Measurements from ENCODE around the gene SLC38A9.
A peak's percentile ranks its signal among the peaks of the same experiment; 100 is the strongest.
"Not testable (repeated sequence)": the region's sequence is repeated elsewhere in the genome, so short reads cannot be mapped to it uniquely, and the experiment has no call there.

Gene SLC38A9, protein sequence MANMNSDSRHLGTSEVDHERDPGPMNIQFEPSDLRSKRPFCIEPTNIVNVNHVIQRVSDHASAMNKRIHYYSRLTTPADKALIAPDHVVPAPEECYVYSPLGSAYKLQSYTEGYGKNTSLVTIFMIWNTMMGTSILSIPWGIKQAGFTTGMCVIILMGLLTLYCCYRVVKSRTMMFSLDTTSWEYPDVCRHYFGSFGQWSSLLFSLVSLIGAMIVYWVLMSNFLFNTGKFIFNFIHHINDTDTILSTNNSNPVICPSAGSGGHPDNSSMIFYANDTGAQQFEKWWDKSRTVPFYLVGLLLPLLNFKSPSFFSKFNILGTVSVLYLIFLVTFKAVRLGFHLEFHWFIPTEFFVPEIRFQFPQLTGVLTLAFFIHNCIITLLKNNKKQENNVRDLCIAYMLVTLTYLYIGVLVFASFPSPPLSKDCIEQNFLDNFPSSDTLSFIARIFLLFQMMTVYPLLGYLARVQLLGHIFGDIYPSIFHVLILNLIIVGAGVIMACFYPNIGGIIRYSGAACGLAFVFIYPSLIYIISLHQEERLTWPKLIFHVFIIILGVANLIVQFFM

DNA sequence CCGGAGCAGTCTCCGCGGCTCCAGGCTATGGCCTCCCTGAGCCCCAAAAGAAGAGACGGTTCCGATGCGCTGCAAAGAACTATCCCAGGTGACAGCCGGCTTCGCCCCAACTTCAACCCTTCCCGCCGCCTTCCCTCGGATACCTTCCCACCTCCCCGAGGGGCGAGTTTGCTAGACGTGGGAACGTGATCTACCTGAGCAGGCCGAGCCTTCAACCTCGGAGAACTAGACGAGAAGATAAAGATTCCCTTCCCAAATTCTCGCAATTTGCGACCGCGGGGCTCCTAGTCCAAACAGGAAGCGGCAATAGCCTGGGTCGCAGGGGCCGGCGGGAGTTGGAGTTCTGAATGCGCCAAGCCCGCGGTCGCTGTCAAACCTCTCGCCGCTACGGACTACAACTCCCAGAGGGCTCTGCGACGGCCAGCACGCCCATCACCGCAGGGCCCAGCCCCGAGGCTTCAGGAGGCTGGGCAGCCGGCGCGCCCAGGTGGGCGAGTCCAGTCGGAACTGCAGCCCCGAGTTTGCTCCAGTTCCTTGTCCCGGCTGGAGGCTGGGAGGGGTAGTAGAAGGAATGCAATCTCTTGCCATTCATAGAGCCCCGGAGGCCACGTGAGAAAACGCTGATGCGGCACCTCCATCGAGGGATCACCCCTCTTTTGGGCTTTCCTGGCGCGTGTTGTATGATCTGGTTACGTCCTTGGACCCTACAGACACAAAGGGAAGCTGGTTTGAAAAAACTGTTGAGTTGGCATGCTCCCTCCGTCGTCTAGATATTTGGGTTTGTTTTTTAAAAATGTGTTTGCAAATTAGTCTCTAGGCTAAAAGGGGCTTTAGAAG, at the start of gene SLC38A9:
TSS of gene SLC38A9 (minus strand) at position 302 of the 837 bp plus-strand sequence. CDS start 14,366 bp downstream, outside the sequence.
- peak; percentile 89 for DNase-seq (ENCODE audit: low read depth)

DNA sequence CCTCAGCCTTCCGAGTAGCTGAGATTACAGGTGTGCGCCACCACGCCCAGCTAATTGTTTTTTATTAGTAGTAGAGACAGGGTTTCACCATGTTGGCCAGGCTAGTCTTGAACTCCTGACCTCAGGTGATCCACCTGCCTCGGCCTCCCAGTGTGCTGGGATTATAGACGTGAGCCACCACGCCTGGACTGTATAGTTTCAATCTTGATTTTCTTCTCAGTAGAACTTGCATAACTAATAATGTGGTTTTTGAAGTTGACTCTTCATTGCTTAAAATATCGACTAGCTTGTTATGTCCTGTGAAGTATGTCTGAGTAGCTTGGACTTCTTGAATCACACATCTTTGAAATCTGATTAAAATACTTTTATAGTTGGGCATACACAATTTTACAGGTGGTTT, 49.6 kb upstream of the SLC38A9 start:
- DNase-seq (ENCODE audit: low read depth), result not testable (repeated sequence)

DNA sequence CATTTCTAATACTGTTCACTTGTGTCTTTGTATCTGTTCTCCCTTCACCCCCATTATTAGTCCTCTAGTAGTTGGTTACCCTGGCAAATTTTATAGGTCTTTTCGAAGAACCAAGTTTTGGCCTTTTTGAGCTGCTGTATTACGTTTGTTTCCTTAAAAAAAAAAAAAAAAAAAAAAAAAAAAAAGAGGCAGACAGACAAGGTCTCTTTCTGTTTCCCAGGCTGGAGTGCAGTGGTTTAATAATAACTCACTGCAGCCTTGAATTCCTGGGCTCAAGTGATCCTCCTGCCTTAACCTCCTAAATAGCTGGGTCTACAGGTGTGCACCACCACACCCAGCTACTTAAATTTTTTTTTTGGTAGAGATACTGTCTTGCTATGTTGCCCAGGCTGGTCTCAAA, 46.6 kb upstream of the SLC38A9 start:
- no peak for DNase-seq (ENCODE audit: low read depth)

DNA sequence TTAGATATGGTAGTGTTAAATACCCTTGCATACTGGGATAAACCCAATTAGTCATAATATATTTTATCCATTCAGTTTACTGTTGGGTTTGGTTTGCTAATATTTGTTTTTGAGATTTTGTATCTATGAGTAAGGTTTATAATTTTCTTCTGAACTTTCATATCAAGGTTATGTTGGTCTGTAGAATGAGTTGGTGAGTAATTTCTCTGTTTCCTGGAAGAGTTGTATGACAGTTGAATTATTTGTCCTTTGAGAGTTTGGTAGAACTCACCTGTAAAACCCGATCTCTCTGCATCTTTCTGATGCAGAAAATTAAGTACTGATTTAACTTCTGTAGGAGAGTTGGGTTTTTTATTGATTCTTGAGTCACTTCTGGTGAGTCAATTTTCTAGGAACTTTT, 46.1 kb upstream of the SLC38A9 start:
- DNase-seq (ENCODE audit: low read depth), result no peak

DNA sequence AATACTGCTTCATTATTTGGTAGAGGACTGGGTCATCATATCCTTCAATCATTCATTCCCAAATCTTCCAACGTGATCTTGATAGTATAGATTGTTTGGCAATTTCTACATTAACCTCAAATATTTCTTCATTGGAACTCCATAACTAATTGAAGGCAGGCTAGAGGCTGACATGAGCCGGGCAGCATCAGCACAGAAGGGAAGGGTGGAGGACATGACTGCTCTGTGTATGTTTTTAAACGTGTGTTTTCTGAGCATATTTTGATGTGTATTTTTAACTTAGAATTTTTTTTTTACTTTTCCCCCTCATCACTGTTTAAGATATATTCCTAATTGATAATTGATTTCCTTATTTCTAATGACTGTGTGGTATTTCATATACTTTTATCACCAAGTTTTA, 38.4 kb upstream of the SLC38A9 start:
- no peak for DNase-seq (ENCODE audit: low read depth)

DNA sequence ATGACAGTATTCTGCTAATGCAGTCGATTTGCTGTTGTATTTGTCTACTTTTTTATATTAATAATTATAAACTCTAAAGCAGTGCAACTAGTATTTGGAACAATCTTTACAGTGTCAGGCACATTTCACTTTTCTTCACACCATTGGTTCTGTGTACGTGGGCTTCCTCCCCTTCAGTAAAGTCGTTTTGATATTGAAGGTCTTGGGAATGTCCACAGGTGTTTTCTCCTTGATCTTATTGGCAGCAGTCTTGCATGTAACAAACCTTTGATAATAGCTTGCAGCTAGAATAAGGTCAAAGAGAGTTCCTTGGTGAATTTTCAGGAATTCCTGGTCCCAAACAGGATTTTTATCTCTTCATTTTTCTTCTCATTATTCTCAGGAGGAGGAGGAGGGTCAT, 37.9 kb upstream of the SLC38A9 start:
- no peak for DNase-seq (ENCODE audit: low read depth)

DNA sequence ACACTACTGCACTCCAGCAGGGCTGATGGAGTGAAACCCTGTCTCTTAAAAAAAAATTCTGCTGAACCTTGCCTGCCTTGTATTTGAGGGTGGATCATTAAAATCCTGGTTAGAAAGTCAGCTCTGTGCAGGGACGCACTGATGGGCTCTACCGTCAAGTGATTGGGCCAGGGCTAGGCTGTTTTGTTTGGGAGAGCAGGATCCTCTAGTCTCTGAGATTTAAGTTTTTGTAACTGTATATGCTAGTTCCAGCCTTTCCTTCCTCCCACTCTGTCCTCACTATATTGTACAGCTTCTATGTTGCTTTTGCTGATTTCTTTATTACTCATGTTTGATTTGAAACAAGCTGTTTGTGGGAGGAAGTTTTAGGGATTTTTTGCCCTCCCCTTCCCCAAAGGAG, 37.3 kb upstream of the SLC38A9 start:
- DNase-seq (ENCODE audit: low read depth), result no peak

DNA sequence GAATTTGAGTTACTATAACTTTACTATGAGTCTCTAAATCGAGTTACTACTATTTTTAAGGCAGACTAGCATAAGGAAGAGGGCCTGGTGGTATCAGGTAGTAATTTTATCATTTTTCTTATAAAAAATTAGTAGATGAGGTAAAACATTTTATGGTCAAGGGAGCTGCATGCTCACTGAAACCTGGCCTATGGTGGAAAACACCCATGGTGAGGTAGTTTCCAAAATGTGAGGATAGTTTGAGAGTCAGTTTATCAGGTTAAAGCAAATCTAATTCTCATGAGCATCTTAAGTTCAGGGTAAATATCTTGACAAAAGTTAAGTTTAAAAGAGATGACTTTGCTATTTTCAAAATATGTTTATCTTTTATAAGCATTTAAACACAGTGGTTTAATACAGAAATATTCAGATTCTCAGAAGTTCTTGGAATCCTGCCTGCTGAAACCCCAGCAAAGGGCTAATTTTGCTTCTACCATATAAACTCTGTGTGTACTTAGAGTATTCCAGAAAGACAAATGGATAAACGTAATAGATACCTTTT, 35.7 kb upstream of the SLC38A9 start:
- DNase-seq (ENCODE audit: low read depth), result no peak

DNA sequence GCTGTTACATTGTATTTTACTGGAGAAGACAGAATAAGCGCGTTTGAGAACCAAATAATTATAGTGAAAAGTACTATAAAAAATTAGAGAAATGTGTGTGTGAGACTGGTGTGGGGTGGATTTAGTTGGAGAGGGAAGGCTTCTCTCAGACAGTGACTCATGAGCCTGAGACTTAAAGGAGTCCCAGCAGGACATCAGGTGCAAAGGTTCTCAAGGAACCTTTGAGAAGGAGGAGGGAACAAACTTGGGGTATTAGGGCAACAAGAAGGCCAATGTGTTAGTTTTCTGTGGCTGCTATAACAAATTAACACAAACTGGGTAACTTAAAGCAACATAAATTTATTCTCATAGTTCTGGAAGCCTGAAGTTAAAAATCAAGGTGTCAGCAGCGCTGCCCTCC, 30.7 kb upstream of the SLC38A9 start:
- DNase-seq (ENCODE audit: low read depth), result no peak

DNA sequence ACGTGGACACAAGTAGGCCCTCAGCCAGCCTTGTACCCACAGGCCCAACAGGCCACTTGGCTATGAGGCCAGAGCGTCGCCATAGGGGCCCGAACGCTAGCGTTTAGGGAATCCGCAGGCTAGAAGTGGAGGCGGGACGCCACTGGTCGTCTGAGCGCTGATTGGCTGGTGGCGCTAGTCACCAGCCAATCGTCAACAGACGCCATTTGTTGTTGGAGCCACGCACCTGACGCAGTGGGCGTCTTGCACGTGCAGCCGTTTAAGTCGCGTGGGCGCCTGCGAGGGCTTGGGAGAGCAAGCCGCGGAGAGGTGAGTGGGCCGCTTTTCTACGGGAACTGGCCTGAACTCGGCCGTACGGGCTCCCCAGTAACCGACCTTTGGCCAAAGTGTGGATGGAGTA, 25.7 kb upstream of the SLC38A9 start, which contains the start of gene DDX4:
TSS of gene DDX4 (plus strand) at position 269 of the 400 bp plus-strand sequence. CDS start 903 bp downstream, outside the sequence.
- no peak for DNase-seq (ENCODE audit: low read depth)

DNA sequence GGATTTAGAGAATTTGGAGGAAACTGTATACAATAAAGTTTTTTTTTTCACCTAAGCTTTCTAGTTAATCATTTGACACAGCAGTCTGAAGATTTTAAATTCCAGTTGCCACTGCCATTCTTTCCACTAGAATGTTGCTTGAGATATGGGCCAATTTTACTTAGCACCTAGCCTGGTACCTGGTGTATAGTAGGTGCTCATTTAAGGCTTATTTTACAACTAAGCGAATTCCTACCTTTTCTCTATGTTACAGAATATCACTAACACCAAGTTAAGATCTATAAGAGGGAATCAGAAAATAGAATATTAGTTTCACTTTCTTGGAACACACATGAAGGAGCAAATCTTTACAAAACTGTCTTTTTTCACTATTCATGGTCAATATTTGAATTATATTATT, 22.5 kb upstream of the SLC38A9 start:
- no peak for DNase-seq (ENCODE audit: low read depth)

DNA sequence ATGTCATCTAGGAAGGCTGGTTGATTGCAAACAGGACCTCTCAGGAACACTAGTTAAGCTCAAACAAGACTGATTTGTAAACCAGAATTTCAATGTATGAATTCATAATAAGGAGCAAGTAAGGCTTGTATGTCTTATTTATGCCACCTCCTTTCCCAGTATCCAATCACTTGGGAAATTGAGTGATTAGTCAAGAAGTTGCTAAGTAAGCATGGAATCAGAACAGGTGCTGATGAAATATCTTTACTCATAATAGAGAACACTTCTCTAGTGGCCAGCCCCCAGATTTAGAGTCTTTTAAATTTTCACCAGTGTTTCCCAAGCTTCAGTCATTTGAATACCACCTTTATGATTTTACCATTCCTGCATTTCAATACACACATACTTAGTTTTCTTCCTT, 20.5 kb upstream of the SLC38A9 start:
- DNase-seq (ENCODE audit: low read depth), result no peak

DNA sequence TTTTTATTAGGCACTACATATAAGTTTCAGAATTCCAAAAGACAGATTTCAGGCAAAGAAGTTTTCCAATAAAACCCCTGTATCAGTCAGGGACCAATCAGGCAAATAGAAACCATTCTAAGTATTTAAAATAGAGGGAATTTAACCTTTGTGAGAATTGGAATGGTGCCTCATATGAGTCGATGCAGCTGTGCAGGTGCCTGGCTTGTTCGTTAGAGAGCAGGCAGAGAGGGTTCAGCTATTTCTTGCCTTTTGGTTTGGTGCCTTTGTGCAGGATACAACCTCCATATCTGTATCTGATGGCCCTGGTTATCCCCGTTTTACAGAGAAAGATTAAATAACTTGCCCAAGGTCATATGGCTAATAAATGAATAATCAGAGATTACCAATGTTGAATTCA, 19.7 kb upstream of the SLC38A9 start:
- DNase-seq (ENCODE audit: low read depth), result no peak

DNA sequence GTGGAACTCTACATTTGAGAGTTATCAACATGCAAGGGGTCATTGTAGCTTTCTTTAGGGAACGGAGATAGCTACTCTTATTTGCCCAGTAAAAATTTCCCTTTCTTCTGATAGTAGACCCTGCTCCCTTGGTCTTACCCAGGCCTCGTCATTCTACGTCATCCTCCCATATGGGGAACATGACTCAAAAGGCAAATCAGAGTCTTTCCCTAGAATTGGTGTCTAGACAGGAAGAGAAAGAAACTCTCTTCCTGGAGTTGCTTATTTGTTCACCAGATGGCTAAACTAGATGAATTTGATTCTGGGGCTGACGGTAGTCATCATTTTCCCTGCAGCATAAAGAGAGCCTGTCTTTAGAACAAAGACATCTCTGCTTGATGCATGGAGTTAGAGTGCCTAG, 12.2 kb upstream of the SLC38A9 start:
- no peak for DNase-seq (ENCODE audit: low read depth)

DNA sequence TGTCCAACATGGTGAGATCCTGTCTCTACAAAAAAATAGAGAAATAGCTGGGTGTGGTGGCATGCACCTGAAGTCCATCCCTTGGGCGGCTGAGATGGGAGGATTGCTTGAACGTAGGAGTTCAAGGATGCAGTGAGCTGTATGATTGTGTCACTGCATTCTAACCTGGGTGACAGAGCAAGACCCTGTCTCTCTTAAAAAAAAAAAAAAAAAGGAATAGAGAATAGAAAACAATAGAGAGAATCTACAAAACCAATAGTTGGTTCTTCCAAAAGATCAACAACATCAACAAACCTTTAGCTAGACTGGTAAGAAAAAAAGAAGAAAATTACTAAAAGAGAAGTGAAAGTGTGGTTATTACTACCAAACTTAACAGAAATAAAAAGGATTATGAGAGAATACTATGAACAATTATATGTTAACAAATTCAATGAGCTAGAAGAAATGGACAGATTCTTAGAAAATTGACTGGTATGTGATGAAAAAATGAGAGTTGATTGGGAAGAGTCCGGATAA, 8.1 kb upstream of the SLC38A9 start:
- no peak for DNase-seq (ENCODE audit: low read depth)

DNA sequence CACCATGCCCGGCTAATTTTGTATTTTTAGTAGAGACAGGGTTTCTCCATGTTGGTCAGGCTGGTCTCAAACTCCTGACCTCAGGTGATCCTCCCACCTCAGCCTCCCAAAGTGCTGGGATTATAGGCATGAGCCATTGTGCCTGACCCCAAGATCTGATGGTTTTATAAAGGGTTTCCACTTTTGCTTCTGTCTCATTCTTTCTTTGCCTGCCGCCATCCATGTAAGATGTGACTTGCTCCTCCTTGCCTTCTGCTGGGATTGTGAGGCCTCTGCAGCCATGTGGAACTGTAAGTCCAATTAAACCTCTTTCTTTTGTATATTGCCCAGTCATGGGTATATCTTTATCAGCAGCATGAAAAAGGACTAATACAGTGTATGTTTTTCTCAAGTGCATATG, 6.9 kb upstream of the SLC38A9 start:
- not testable (repeated sequence) for DNase-seq (ENCODE audit: low read depth)

DNA sequence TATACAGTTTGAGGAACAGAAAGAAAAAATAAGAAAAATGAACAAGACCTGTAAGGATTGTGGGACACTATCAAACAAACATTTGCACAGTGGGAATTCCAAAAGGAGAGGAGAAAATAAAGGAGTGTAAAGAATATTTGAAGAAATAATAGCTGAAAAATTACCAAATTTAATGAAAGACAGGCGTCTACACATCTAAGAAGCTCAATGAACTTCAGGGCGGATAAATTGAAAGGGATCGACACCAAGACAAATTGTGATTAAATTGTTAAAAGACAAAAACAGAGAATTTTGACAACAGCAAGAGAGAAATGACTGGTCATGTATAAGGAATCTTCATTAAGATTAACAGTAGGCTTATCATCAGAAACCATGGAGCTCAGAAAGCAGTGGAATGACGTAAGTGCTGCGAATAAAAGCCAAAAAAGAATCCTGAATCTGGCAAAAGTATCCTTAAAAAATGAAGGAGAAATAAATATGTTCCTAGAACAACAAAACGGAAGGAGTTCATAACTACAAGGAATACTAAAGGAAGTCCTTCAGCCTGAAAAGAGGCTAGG, 3.5 kb upstream of the SLC38A9 start:
- no peak for DNase-seq (ENCODE audit: low read depth)

DNA sequence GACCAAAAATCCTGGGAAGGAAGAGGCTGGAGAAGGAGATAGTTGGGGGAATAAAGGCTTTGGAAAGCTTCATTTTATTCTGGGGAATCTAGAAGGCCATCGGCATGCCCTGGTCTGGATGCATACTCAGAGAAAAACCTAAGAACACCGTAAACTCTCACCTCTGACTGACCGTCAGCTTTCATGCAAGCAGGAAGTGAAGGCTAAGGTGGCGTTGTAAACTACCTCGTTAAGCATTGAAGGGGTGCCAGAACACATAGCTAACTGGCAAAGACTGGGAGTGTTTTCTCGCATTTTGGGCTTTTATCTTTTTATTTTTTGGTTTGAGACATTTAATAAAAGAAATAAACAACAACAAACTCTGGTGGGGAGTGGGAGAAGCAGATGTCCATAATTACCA, 2.6 kb upstream of the SLC38A9 start:
- DNase-seq (ENCODE audit: low read depth), result no peak

DNA sequence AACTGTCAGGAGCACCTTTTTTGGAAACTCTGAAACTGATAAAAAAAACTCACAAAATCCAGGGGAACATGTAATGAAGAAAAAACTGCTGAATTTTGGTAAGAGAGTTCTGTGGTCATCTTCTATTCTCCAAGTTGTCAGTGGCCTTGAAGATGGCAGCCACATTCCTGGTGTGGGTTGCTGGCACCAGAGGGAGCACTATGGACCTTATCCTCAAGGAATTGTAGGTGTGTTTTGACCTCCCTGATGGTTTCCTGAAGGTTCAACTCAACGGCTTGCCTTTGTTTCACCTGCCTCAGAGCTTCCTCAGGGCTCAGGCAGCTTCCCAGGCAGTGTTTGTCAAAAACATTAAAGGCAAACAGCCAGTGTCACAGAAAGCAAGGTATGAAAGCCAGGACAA, 2.2 kb upstream of the SLC38A9 start:
- no peak for DNase-seq (ENCODE audit: low read depth)

DNA sequence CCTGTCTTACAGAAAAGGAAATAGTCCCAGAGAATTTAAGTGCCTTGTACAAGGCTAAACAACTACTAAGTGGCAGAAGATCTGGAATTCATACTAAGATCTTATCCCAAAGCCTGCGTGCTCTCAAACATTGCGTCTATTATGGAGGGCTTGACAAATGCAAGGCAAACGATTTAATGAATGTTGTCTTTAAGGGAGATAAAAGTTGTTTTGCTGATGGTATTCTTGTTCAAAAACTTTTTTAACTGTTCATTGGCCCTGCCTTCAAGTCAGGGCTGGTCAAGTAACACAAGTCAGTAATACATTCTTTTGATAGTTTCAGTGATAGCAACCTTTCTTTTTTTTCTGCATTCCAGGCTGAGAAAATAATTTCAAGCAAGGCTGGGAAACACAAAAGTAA, 1.7 kb upstream of the SLC38A9 start:
- no peak for DNase-seq (ENCODE audit: low read depth)

DNA sequence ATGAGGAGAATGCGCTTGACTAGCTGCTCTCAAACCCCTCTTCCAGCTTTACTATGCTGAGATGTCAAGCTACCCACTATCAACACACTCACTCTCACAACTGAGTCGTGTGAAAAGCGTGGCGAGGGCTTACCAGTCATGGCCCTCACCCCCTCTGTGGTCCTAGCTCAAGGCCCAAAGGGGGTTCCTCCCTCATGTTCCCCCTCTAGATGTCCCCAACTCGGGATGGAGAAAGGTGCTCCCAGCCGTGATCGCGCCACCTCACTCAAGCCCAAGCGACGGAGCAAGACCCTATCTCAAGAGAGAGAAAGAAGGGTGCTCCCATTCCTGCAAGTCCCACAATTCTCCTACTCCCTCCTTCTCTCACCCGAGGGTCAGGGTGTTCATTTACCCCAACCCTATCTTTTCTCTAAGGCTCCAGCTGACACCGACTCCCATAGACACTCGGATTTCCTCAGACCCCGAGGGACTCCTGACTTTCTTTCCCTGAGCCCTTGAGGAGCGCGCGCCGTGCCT, 559 bp downstream of the SLC38A9 start:
- no peak for DNase-seq (ENCODE audit: low read depth)

DNA sequence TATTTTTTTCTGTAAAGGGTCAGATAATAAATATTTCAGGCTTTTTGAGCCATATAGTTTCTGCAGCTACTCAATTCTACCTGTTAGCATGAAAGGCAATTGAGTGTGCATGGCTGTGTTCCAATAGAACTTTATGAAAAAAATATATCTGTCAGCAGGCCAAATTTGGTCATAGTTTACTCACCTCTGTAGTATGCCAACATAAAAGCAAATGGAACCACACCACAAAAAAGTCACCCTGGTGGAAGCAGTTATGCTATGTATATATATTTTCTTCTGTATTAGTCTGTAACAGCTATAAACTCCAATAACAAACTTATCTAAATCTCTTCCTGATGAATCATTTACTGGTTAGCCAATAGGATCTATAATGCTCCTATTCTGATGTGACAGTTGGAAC, 3.4 kb downstream of the SLC38A9 start:
- no peak for DNase-seq (ENCODE audit: low read depth)
